Cardiac fibroblast (primary cell): ENCODE measurements around the gene KDM2A.
A peak's percentile ranks its signal among the peaks of the same experiment; 100 is the strongest.

Source experiments
- DNase-seq, 2 donors: peaks; one replicate each; pipeline versions ENCODE4 v3.0.0 to v3.0.0-alpha.2; 2010; ENCODE audit warnings: low read depth in 2 of 2
- H3K4me3 ChIP-seq, 2 donors: replicated peaks in 1 of 2; 1 replicate in 1 of 2; 2 replicates in 1 of 2; pipeline ENCODE4 v1.5.1; 2011; ENCODE audit warnings: low read depth in 2 of 2, low read length in 2 of 2, mild to moderate bottlenecking in 2 of 2, moderate library complexity in 1 of 2
- CTCF ChIP-seq: IDR thresholded peaks from one replicate; pipeline ENCODE4 v1.5.1; 2011; ENCODE audit warnings: low read depth, mild to moderate bottlenecking, low read length, inconsistent platforms

The KDM2A gene

GRCh38 chr11:67303132-67303834 is 184.2 kb downstream of the KDM2A start, which contains the start of gene SSH3:
TSS of gene SSH3 (plus strand) at chr11:67303530. CDS start at chr11:67303626, 96 bp downstream.
- peak within 1 kb of the TSS; percentile 68 to 84 for H3K4me3 ChIP-seq
- peak; percentile 50 to 67 for DNase-seq
- TF ChIP-seq CTCF, result no peak

GRCh38 chr11:67303835-67304411 is 184.9 kb downstream of the KDM2A start:
- DNase-seq, result peak in 1 of 2 donors; percentile 15
- peak overlapping the region; percentile 68 to 84 for H3K4me3 ChIP-seq
- TF ChIP-seq CTCF, result no peak

- no peak for TF ChIP-seq CTCF
- no peak for DNase-seq
- peak overlapping the region; percentile 68 to 84 for H3K4me3 ChIP-seq
These were observed 185.5 kb downstream of the KDM2A start for GRCh38 chr11:67304511-67305113.

- TF ChIP-seq CTCF, result no peak
- DNase-seq, result no peak
These were observed 187.9 kb downstream of the KDM2A start for GRCh38 chr11:67306769-67307544.

GRCh38 chr11:67307545-67308001 is 188.5 kb downstream of the KDM2A start:
- no peak overlapping the region for H3K4me3 ChIP-seq
- DNase-seq, result no peak
- TF ChIP-seq CTCF, result no peak

More at GRCh38 chr11:67306769-67307544, 187.9 kb downstream of the KDM2A start:
- no peak overlapping the region for H3K4me3 ChIP-seq
